ELF-1 (cell line): Measurements from ENCODE around the gene ENOX2.

Source experiments
- DNase-seq: peaks from one replicate; pipeline ENCODE4 v3.0.0-alpha.2; 2016; ENCODE audit warnings: low read depth, low spot score

ENOX2 gene

GRCh38 chrX:130626521-130626920 is 276.5 kb downstream of the ENOX2 start:
- DNase-seq: no peak

DNA sequence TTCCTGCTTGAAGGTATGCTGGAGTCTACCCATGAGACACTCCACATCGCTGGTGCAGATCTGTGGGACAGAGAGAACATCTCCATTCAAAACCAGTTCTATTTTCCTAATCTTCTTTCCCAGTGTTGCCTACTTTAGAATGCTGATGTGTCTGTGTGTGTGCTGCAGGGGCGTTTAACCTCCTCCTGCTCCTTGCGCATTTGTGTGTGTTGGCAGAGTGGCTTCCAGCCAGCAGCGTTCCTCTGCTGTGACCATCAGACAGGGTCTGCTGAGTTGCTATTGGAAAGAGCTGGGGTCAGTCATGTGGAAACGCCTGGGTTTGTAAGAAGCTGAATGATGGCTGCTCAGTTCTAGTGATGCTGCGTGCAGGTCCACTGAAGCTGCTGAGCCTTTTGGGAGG is 277.6 kb downstream of the ENOX2 start:
- DNase-seq: no peak

DNA sequence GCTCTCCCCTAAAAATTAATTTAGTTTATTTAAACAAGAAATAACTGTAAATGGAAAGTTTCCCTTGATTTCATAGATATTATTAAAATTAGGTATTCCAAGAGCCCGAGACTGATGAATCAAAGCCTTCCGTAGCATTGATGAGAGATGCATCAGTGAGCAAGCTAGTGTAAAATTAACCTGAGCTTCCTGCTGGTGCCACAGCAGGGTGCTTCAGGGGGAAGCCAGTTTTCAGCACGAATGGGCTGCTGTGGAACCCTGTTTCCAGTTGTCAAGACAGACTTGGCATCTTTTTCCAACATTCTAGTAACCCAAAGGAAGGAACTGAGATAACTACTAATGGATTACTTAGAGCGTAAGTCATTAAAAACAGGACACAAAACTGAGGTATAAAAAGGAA is 279.5 kb downstream of the ENOX2 start:
- DNase-seq: no peak

- no peak for DNase-seq
These were observed 287.1 kb downstream of the ENOX2 start for GRCh38 chrX:130615941-130616340.

- no peak for DNase-seq
These were observed 295.6 kb downstream of the ENOX2 start for GRCh38 chrX:130607431-130607830.

GRCh38 chrX:130606425-130606824 is 296.6 kb downstream of the ENOX2 start:
- DNase-seq: no peak

DNA sequence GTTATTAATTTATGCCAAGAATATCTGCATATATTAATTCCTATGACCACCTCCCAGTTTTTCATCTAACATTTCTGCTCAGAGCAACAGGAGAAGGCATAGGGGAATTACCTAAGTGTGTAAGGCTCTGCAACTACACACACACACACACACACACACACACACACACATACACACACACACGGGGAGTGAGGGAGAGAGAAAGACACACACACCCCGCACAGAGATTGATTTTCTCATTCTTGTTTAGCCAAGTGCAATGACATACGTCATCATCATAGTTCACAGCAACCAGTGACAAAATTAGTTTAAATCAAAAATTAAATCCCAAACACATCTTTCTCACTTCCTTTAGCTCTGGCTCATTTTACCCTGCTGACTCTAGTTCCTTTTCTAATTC is 298.1 kb downstream of the ENOX2 start:
- no peak for DNase-seq

- no peak for DNase-seq
These were observed 308.5 kb downstream of the ENOX2 start for GRCh38 chrX:130594453-130594916.

- DNase-seq: no peak
These were observed 309.1 kb downstream of the ENOX2 start for GRCh38 chrX:130593911-130594310.

DNA sequence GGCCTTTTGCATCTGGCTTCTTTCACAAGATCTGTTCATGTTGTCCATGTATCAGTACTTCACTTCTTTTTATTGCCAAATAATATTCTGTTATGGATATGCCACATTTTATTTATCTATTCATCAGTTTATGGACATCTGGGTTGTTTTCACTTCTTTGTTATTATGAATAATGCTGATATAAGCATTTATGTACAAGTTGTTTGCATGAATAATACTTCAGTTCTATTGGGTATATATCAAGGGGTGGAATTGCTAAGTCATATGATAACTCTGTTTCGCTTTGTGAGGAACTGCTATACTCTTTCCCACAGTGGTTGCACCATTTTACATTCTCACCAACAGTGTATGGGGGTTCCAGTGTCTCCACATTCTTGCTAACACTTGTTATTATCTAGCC is 310.8 kb downstream of the ENOX2 start:
- no peak for DNase-seq

GRCh38 chrX:130578906-130579305 is 324.1 kb downstream of the ENOX2 start:
- DNase-seq: no peak

DNA sequence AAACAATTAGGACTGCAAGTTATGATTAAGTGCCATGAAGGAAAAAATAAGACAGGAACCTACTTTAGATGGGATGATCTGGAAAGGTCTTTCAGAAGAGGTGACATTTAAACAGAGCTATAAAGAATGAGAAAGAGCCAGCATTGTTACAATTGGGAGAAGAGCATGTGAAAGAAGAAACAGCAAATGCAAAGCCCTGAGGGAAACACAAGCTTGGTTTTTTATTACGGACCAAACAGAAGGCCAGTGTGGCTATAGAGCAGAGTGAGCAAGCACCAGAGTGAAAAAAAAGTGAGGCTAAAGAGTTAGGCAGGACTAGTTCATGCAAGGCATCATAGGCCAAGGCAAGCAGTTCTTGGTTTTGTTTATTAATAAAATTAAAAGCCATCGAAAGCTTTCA is 325.6 kb downstream of the ENOX2 start:
- DNase-seq: no peak

DNA sequence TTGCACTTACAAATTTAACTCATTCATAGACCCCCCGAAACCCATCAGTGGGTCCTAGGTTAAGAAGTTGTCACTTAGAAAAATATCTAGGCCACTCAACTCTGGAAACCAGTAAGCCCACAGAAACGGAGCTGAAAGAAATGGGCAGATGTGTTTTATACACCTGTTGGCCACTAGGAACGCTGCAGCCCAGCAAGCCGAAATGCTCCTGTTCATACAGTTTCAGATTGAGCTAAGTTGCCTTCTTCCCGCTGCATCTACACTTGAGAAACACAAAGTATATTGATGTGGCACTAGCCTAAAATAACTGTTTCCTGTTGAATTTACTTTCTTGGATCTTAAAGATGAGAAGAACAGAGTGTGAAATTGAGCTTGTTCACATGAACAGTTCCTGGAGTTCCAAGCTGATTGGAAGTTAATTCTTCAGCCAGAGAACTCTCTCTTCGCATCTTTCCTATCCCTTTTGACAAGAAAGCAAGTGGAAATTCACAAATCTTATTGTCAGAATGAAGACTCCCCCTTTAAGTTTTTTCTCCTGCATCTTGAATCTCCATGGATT is 327.1 kb downstream of the ENOX2 start:
- DNase-seq: peak; percentile 35
